Neural progenitor cell (in vitro differentiated cells): ENCODE results near the gene GSTM5.

Experiments
- CTCF ChIP-seq: fragments of 200-600 bp; sonication (generic); IDR thresholded peaks from 2 replicates; pipeline ENCODE4 v1.5.1; 2017; ENCODE audit warnings: antibody characterized with exemption, mild to moderate bottlenecking
- EZH2 ChIP-seq: fragments of 200-600 bp; sonication (generic); IDR thresholded peaks from 2 replicates; pipeline ENCODE4 v1.6.1; 2017; ENCODE audit warnings: antibody characterized with exemption, mild to moderate bottlenecking, moderate library complexity
- EZH2phosphoT487 ChIP-seq: fragments of 200-600 bp; sonication (generic); IDR thresholded peaks from 2 replicates; pipeline ENCODE4 v1.6.1; 2017; ENCODE audit warnings: antibody characterized with exemption

- no peak for TF ChIP-seq CTCF
- no peak for TF ChIP-seq EZH2
- no peak for TF ChIP-seq EZH2phosphoT487
These were observed 2.8 kb downstream of the GSTM5 start for GRCh38 chr1:109714661-109715372.
